Measurements from ENCODE around the gene PDIA5.
"Not testable (repeated sequence)": the region's sequence is repeated elsewhere in the genome, so short reads cannot be mapped to it uniquely, and the experiment has no call there.

The PDIA5 gene

DNA sequence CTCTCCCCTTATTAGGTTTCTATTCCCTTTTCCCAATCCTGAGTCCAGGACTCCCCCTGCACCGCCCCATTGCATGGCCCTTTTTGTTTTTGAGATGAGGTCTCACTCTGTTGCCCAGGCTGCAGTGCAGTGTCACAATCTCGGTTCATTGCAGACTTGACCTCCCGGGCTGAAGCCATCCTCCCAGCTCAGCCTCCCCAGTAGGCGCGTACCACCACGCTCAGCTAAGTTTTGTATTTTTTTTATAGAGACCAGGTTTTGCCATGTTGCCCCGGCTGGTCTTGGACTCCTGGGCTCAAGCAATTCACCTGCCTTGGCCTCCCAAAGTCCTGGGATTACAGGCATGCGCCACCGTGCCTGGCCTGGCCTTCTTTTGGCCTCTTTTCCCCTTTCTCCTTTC, 29.3 kb downstream of the PDIA5 start:
- DNase-seq, result no peak

DNA sequence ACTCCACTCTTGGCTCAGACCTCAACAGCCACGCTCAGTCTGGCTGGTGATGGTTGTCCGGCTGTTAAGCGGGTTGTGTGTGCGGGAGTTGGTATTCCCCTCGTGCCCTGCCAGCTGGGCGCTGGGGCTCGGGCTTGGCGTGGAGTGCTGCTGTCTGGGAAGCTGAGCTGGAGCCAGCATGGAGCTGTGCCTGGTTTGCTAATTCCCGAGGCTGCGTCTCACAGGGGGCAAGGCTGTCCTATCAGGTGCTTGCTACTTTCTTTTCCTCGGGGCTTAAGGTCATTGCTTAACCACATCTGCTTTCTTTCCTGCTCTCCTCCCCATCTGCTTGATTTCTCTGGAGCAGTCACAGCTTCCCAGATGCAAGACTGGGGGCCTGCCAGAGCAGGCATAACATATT, 29.9 kb downstream of the PDIA5 start:
- DNase-seq, result no peak

- no peak for DNase-seq
Measured at GRCh38 chr3:123098426-123099330, 31.9 kb downstream of the PDIA5 start.

GRCh38 chr3:123099331-123100192, 32.7 kb downstream of the PDIA5 start:
- DNase-seq, result no peak

- DNase-seq, result no peak
Measured at GRCh38 chr3:123100193-123100776, 33.5 kb downstream of the PDIA5 start.

- no peak for DNase-seq
Measured at GRCh38 chr3:123102249-123102648, 35.4 kb downstream of the PDIA5 start.

DNA sequence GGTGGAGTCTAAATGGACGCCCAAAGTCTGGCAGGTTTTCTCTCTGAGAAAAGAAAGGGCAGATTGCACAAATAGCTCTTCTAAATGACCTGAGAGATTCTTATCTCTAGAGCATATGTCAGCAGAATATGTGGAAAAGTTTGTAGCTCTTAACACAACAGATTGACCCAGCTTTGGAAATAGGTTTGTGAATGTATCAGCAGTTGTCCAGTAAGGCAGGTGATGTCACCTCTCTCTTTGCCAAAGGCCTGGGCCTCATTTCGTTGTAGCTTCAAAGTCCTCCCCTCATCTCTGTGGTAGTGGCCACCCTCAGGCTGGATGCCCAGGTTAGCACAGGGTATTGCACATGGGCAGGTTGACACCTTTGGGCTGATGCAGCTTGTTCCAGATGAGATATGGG, 36.0 kb downstream of the PDIA5 start:
- no peak for DNase-seq

DNA sequence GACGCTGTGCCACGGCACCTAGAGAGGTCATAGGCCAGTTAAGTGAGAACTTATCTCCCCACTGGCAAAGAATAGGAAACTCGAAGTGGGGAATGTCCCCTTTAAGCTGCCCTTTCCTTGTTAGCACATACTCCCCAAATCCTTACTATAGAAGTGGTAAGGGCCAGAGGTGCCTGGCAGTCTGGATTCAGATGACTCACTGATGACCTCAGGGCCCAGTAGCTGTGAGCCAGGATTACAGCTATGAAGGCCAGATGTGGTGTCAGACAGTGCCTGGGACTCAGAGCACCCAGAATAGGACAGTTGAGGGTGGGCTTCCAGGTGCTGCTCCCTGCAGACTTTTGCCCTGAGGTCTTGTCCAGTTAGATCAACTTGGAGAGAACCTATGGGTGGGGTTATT, 37.7 kb downstream of the PDIA5 start:
- no peak for DNase-seq

DNA sequence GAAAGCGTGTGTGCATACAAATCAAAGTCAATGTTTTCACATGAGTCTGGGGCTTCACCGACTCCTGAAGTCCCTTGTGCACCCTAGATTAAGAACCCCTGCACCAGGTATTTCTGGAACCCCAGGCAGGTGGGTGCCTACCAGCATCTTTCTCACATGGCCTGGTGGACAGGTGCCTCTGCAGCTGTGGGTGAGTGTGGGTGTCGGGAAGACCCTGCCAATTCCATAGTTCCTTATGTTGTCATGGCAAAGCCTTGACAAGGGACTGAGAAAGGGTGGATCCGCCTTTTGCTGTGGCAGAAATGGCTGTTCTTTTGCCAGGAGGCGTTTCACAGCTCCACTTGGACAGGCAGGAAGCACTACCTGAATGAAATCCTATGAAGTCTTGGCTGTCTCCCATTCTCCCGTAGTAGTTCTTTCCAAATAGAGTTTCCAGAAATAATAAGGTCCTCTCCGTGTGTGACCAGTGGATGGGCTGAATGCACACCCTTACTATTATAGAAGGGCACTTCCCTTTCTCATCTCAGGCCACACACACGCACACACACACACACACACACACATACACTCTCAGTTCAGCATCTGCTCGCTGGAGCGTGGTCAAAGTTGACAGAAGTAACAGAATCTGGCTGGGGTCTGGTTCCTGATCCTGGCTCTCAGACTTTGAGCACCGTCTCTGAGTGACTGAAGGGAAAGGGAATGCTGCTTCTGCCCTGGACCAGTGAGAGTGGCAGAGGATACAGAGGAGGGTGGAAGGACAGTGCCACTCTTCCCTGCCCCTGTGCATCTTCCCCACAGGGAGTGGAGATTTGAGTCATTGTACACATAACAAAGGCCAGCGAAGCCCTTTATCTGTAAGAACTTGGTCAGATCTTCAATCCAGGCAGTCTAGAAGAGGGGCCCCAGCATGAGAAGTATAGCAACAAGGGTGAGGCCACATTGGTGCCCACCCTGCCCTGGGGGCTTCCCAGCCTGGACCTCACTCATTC, 38.7 kb downstream of the PDIA5 start:
- no peak for DNase-seq

DNA sequence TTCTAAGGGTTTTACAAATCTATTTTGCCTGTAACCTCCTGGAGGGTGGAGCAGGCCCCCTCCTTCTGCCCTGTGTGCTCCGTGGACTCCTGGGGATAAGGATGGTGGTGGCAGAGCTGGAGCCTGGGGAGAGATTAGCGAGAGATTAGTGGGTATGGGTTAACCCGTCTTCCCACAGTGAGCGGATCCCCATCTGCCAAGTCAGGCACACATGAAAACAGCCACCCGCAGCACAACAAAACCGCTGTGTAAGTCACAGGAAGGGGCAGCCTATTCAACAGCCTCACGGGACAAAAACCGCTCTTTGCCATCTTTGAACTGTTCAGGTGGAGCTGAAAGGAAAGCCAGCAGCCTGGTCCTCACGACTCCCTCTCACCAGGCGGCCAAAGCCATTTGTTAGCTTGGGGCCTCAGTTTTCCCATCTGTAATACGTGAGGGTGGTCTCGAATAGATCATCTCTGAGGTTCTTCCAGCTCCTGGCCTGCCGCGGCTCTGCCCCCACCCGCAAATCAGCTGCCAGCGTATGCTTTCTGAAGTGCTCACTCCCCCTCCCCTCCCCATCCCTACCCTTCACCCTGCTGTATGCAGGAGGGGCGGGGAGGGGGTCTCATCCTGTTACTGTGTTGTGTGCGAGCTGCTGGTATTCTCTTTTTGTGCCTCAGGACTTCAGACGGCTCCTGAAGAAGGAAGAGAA, 43.6 kb downstream of the PDIA5 start:
- DNase-seq, result no peak

DNA sequence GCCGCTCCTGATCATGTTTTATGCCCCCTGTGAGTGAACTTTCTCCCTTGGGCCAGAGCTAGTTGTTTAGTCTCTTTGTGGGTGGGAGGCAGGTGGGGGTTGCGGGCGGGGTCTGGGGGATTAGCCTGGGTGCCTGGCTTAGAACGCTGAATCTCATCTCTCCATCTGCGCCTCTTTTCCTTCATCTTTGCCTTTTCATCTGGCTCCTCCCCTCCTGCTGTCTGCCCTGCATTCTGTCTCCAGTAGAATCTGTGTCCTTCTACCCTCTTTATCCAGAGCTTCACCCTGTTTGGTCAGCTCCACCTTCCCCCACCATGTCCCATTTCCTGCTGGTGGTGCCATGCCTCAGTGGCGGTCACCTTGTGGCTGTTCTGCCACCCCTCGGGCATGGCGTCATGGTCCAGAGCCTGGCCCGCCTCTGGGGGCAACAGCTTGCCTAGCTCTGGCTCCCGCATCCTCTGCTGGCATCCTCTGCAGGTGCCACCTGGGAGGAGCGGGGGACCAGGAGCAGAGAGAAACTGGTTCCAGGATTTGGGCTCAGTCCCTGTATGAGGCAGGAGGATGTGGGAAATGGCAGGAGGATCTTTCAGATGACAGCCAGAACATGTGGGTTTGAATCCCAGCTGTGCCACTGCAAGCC, 44.3 kb downstream of the PDIA5 start:
- no peak for DNase-seq

DNA sequence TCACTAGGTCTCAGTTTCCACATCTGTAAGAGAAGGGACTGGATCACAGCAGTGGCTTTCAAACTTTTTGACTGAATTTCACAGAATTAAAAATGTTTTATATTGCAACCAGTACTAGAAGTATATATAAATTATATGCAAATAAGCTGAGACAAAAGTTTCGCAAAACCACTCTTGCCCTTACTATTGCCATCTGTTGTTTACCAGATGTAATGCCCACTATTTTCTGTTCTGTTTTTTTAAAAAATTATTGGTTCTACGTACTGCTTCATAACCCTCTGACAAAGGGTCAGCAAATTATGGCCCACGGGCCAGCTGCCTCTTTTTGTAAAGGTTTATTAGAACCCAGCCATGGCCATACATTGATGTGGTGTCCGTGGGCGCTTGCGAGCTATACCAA, 44.8 kb downstream of the PDIA5 start:
- DNase-seq, result no peak

DNA sequence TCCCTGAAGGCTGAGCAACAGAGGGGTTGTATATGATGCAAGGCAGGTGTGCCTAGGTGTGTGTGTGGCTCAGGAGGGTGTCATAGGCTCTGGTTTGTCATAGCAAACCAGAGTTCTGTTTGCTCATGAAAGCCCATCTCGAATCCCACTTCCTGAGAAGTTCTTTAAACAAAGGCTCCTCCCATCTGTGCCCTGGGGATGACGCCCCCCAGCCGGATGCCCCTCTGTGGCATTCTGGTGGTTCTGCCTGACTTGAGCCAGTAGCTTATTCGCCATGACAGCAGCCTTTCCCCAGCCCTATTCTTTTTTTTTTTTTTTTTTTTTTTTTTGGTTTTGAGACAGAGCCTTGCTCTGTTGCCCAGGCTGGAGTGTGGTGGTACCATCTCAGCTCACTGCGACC, 45.4 kb downstream of the PDIA5 start:
- no peak for DNase-seq

DNA sequence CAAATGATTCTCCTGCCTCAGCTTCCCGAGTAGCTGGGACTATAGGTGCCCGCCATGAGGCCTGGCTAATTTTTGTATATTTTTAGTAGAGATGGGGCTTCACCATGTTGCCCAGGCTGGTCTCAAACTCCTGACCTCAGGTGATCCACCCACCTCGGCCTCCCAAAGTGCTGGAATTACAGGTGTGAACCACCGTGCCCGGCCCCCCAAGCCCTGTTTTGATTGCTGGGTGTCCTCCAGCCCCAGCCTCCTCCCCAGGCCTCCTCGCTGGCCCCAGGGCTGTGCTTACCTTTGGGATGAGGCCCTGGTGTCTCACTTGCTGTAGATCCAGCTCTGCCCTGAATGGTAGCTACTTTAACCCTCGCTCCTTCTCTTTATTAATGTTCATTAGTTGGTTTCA, 45.8 kb downstream of the PDIA5 start:
- not testable (repeated sequence) for DNase-seq

GRCh38 chr3:123113889-123114450, 47.1 kb downstream of the PDIA5 start:
- no peak for DNase-seq

GRCh38 chr3:123116116-123116515, 49.3 kb downstream of the PDIA5 start:
- DNase-seq, result no peak

DNA sequence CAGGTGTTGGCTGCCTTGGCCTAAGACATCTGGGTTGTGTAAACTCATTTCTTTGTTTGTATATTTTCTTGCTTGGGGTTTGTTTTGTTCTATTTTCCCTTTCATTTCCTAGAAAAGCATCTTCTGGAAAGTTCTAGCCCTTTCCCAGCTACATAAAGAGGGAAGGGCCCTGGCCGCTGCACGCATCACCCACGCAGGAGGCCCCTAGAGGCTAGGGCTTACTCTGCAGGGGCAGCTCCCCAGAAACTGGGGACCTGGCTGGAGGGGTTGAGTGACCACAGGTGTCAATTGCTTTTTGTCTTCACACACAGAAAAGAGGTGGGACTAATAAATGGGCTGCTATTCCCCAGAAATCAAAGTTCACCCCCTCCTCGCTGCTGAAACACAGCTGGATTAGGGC, 52.6 kb downstream of the PDIA5 start:
- no peak for DNase-seq

GRCh38 chr3:123119802-123120201, 53.0 kb downstream of the PDIA5 start:
- DNase-seq, result no peak

GRCh38 chr3:123120573-123120972, 53.7 kb downstream of the PDIA5 start:
- no peak for DNase-seq

- DNase-seq, result no peak
Measured at GRCh38 chr3:123122057-123122456, 55.2 kb downstream of the PDIA5 start.

Data from activated CD4-positive, alpha-beta T cell treated with anti-CD3 and anti-CD28 coated beads, Interleukin-2, Interleukin-6, amounts not matched to agents 100 ng/mL and 50 ng/mL, durations not matched to agents 16 hours and 8 hours (primary cell).